ENCODE results near the gene PATL1.
"Not testable (repeated sequence)": the region's sequence is repeated elsewhere in the genome, so short reads cannot be mapped to it uniquely, and the experiment has no call there.

PATL1 gene, protein sequence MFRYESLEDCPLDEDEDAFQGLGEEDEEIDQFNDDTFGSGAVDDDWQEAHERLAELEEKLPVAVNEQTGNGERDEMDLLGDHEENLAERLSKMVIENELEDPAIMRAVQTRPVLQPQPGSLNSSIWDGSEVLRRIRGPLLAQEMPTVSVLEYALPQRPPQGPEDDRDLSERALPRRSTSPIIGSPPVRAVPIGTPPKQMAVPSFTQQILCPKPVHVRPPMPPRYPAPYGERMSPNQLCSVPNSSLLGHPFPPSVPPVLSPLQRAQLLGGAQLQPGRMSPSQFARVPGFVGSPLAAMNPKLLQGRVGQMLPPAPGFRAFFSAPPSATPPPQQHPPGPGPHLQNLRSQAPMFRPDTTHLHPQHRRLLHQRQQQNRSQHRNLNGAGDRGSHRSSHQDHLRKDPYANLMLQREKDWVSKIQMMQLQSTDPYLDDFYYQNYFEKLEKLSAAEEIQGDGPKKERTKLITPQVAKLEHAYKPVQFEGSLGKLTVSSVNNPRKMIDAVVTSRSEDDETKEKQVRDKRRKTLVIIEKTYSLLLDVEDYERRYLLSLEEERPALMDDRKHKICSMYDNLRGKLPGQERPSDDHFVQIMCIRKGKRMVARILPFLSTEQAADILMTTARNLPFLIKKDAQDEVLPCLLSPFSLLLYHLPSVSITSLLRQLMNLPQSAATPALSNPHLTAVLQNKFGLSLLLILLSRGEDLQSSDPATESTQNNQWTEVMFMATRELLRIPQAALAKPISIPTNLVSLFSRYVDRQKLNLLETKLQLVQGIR

DNA sequence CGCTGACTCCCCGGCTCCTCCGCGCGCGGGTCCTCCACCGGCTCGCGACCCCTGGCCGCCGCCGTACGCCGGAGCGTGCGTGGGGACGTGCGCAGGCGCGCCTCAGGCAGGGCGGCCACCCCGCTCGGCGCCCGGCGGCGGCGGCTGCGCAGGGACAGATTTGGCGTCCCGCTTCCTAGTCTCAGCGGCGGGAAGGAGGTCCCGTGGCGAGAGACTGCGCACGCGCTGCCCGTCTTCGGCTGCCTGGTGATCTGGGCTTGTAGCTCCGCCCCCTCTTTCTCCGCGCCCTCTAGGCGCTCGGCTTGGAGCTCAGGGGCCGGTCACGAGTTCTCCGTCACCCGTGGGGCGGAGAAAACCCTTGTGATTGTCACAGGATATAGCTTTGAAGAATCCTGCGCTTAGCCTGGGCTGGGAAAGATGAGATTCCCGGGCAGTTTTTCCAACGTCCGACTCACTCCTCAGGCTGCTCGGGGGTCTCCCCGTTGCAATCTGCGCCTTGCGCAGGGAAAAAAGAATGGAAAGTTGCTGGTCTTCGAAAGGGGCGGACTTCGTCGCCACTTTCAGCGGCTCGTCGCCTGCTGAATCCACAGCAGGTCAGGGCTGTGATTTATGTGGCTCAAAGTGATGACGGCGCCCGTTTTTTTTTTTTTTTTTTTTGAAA, at the start of gene PATL1:
PATL1 (minus strand) TSS at position 88 of the 661 bp plus-strand sequence. CDS start 142 bp downstream, outside the sequence.
- peak; percentile 93 for DNase-seq

DNA sequence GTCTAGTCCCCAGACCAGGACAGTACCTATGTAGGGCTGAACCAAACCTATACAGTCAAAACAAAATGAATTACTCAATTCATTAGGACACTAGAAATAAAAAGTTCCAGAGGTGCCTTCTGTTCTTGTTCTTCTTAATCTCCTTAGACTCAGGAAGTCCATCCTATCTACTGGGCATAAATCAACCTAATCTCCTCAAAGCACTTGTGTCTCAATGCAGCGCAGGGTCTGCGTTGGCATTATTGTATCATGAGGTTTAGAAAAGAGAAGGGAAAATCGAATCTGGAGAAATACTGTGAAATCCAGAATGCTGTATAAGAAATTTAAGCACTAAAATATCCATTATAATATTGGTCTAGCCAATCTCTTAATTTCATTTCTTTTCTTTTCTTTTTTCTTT, 47.2 kb upstream of the PATL1 start:
- DNase-seq, result no peak

DNA sequence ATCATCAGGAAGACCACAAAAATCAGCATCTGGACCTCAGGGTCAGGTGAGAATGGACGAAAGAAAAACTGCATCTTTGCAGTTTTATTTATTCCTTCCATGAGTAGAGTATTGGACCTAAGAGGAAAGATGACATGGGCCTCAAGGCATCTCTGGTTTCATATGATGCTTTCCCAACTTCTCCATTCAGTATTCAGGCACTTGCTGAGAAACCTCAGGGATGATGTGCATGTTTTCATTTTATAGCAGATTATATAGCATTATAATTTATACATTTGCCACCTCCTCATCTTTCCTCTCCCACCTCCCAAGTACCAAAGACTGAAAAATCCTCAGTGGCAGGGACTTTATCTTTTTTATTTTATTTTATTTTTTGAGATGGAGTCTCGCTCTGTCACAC, 44.9 kb upstream of the PATL1 start, which contains the start of gene OR10V1:
OR10V1 (minus strand) TSS at position 101 of the 400 bp plus-strand sequence; CDS start at position 101, 0 bp downstream.
- DNase-seq, result no peak

DNA sequence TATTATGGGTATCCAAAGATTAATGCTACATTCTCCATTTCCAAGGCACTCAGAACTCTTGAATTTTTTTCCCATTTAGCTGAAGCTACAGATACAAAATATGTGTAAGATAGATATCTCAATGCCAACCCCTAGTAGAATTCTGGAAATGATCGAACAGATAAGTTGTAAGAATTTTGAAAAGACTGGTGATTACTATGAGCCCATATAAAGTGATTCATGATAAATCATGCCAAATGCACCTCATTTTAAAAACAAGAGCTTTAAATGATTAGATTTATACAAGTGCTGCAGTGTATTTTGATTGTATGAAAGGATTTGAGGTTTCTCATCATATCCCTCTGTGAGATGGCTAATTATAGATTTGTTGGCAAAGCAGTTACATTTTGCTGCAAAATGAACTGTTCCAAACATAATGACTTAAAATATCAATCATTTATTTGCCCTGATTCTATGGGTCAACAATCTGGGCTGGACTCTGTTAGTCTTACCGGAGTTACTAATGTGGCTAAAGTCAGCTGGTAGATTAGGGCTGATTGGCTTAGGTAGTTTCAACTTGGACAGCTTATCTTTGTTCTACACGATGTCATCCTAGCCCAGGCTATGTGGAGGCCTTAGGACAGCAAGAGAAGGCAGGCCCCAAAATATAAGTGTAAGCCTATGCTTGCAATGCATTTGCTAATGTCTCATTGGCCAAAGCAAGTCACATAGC, 41.5 kb upstream of the PATL1 start:
- DNase-seq, result no peak

DNA sequence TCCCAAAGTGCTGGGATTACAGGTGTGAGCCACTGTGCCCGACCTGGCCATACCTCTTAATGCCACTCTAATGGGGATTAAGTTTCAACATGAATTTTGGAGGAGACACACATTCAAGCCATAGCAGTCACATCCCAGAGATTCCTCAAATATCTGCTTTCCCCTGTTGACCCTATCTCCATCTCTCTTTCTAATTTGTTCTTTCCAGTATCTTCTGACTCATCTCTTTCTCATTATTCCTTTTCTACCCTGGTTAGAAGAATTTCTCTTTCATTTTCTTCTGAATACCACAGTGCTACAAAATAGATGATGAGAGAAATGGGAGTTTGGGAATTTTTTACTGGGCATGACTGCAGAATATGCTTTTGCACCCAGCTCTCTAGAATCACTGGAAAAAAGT, 39.7 kb upstream of the PATL1 start:
- no peak for DNase-seq

DNA sequence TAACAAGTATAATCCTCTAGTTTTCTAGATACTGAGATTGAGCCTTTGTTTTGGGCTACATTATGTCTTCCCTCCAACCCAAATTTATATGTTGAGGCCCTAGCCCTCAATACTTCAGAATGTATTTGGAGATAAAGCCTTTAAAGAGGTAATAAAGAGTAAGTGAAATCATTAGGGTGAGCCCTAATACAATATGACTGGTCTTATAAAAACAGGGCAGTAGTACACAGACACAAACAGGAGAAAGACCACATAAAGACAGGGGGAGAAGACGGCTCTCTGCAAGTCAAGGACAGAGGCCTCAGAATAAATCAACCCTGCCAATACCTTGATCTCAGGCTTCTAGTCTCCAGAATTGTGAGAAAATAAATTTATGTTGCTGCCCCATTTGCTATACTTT, 38.5 kb upstream of the PATL1 start:
- no peak for DNase-seq

DNA sequence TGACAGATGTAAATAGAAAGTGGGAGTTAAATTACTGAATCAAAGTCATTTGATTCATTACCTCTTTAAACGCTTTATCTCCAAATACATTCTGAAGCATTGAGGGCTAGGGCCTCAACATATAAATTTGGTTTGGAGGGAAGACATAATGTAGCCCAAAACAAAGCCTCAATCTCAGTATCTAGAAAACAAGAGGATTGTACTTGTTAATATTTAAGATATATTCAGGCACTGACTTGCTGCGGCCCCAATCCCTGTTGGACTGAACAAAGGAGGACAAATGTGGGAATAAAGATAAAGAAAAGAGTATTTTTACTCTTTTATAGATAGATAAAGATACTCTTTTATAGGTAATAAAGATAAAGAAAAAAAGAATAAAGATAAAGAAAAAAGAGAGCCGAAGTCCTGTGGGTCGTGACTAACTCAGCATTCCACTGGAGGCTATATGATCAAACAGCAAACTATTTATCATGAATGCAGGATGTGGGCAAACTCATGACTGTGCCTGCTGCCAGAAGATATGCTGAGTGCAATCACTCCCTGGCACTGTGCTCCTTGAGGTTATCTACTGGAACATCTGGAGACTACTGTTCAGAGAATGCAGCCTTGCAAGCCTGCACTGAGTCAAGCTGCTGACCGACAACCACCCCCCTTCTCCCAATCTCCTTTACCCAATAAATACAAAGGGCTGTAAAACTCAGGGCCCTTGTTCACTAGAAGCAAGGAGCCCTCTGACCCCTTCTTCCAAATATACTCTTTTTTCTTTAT, 37.9 kb upstream of the PATL1 start:
- no peak for DNase-seq

DNA sequence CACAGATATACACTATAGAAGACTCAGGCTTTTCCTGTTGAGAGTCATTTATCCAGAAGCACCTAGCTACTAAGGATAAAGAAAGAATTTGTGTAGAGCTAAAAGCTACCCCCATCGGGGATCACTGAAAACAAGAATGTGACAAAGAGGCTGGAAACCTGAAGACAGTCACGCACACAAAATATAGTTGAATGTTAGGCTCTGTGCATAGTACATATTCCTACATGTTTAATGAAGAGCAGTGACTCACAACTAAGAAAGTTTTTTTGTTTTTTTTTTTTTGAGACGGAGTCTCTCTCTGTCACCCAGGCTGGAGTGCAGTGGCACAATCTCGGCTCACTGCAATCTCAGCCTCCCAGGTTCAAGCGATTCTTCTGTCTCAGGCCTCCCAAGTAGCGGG, 36.5 kb upstream of the PATL1 start:
- no peak for DNase-seq

DNA sequence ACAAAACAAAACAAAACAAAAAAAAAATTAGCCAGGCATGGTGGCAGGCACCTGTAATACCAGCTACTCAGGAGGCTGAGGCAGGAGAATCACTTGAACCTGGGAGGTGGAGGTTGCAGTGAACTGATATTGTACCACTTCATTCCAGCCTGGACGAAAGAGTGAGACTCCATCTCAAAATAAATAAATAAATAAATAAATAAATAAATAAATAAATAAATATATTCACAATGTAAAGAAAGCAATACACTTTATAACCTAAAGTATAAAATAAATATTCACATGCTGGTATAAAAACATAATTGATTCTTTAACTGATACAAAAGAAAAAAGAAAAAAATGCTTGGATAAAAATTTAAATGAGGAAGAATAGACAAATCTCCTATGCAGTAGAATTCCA, 34.7 kb upstream of the PATL1 start:
- DNase-seq, result not testable (repeated sequence)

DNA sequence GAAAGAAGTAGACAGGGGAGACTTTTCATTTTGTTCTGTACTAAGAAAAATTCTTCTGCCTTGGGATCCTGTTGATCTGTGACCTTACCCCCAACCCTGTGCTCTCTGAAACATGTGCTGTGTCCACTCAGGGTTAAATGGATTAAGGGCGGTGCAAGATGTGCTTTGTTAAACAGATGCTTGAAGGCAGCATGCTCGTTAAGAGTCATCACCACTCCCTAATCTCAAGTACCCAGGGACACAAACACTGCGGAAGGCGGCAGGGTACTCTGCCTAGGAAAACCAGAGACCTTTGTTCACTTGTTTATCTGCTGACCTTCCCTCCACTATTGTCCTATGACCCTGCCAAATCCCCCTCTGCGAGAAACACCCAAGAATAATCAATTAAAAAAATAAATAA, 31.3 kb upstream of the PATL1 start:
- not testable (repeated sequence) for DNase-seq

DNA sequence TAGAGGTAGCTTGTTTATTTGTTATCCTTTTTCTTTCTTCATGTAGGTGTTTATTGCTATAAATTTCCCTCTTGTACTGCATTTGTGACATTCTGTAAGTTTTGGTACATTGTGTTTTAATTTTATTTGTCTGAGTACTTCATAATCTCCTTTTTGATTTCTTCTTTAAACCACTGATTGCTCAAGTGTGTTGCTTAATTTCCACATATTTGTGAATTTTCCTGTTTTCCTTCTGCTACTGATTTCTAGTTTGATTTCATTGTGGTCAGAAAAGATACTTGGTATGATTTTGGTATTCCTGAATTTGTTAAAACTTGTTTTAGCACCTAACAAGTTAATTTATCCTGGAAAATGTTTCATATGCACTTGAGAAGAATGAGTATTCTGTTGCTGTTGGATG, 29.7 kb upstream of the PATL1 start:
- DNase-seq, result no peak

DNA sequence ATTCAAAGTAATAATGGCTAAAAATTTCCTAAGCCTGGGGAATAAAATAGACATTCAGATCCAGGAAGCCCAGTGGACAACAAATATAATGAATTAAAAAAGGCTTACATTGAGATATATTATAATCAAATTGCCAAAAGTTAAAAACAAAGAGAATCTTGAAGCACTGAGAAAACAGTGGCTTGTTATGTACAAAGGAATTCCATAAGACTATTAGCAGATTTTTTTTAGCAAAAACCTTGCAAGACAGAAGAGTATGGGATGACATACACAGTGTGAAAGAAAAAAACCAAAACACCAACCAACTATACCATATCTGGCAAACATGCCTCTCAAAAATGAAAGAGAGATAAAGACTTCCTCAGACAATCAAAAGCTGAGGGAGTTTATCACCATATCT, 24.1 kb upstream of the PATL1 start:
- DNase-seq, result no peak

DNA sequence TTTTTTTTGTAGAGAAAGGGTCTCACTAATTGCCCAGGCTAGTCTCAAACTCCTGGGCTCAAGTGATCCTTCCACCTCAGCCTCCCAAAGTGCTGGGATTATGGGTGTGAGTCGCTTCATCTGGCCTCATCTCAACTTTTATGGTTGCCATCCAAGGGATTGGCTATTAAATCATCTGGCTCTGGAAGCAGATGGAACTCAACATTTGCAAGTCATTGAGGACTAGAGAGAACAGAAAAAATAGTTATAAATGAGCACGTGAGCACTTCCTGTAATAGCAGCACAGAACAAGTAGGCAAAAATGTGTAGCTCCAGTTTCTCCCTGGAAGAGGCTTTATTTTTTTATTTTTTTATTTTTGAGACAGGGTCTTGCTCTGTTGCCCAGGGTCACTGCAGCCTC, 22.3 kb upstream of the PATL1 start:
- DNase-seq, result no peak

DNA sequence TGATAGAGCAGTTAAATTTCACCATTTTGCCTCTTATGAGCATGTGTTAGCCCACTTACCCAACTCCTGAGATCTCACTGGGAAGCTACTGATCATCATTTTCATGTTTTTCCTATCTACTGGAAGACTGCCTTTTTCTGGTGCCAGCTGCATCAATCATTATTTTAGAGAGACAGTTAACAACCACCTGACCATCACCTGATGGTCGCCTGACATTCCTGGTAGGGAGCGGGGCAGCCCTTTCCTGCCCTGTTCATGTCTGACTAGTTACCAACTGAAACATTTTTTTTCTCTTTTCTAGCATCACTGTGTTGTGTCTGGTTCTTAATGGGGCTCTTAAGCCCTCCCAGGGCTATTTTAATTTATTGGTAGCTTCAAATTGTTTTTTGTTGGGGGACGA, 20.2 kb upstream of the PATL1 start:
- DNase-seq, result no peak

DNA sequence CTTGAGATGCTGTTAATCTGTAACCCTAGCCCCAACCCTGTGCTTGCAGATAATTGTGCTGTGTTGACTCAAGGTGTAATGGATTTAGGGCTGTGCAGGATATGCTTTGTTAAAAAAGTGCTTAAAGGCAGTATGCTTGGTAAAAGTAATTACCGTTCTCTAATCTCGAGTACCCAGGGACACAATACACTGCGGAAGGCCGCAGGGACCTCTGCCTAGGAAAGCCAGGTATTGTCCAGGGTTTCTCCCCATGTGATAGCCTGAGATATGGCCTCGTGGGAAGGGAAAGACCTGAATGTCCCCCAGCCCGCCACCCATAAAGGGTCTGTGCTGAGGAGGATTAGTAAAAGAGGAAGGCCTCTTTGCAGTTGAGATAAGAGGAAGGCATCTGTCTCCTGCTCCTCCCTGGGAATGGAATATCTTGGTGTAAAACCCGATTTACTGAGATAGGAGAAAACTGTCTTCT, 12.5 kb upstream of the PATL1 start:
- not testable (repeated sequence) for DNase-seq

DNA sequence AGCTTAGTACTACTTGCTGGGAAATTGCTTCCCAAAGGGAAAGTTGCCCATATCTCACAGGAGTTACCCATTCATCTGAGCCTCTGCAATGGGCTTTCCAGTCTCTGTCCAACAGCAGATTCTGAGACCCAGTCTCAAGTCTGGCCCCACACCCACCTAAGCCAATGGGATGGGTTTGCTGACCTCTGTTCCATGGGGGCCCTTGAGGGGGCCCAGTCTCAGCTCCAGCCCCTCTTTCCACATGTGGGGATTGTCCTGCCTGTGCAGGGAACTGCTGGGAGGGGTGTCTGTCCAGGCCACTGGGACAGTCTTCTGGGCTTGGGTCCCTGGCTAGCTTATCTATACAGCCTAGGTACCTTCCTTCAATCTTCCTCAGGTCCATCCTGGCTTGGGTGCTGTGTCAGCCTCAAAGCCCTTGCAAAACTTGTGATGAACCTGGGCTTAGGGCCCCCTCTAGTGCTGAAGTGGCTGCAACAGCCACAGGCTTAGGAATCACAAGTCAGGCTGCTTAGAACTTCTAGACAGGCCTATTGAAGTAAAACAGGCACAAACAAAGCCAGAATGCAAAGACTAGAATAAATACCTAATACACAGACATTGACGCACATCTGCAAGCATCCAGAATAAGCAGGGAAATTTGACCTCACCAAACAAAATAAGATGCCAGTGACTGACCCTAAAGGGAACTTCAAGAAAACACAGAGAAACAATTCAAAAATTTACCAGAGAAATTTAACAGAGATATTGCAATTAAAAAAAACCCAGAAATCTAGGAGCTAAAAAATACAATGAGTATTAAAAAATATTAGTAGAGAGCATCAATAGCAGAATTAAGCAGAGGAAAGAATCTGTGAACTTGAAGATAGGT, 11.7 kb upstream of the PATL1 start:
- DNase-seq, result no peak

DNA sequence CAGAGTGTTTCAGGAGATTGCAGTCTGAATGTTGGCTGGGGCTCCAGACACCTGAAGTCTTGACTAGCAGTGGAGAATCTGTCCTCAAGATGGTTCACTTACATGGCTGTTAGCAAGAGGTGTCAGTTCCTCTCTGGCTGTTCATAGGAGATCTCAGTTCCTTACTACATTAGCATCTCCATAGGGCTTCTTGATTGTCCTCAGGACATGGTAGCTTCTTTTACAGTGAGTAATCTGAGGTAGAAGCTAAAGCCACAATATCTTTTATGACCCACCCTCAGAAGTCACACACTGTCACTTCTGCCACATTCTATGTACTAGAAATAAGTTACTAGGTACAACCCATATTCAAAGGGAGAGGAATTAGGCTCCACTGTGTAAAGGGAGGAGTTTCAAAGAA, 10.5 kb upstream of the PATL1 start:
- no peak for DNase-seq

DNA sequence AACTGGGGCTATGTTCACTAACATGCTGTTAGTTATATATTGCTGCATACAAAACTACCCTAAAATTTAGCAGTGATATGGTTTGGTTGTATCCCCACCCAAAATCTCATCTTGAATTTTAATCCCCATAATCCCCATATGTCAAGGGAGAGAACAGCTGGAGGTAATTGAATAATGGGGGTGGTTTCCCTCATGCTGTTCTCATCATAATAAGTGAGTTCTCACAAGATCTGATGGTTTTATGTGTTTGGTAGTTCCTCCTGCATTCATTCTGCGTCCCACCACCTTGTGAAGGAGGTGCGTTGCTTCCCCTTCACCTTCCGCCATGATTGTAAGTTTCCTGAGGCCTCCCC, 10.0 kb upstream of the PATL1 start:
- DNase-seq, result no peak

DNA sequence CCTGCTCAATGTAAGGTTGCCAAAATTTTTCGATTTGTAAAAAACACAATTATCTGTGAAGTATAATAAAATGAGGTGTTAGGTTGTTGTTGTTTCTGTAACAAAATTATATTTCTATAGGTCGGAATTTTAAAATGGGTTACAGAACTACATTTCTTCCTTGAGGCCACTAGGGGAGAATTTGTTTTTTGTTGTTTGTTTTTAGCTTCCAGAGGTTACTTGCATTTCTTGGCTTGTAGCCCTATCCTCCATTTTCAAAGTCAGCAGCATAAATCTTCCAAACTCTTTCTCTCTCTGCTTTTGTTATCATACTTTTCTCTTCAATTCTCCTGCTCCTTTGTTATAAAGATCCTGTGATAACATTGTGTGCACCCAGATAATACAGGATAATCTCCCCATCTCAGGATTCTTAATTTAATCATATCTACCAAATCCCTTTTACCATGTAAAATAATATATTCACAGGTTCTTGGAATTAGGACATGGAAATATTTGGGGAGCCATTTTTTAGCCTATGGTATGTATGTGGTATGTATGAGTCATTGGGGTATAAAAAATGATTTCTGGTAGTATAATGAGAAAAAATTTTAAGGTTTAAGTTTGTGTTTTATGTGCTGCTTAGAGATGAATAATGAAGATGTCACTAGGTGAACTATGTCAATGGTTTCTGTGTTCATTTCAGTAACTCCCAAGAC, 9.4 kb upstream of the PATL1 start:
- DNase-seq, result no peak

DNA sequence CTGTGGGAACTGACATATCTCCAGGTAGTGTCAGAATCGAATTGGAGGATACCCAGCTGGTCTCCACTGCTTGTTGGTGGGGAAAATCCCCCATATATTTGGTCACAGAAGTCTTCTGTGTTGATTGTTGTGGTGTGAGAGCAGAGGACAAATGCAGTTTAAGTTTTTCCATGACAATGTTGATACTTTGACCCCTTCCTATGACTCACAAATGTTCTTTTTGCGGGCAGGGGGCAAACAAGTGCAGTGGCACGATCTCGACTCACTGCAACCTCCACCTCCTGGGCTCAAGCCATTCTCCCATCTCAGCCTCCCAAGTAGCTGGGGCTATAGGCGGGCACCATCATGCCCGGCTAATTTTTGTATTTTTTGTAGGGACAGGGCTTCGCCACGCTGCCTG, 7.4 kb upstream of the PATL1 start:
- no peak for DNase-seq

DNA sequence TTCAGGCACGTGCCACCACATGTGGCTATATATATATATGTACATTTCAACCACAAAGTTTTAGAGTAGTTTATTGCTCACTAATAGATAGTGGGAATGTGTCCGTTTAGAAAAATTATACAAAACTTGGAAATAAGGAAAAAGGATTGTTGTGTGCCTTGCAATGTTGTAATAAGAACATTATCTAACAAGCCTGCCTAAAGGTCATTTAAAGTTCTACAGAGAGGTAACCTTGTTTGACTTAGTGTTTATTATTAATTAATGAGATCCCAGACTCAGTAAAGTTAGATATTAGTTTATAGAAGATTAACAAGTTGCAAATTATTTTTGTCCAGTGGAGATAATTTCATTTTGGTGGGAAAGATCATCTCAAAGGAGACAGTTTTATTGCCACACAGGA, 5.5 kb upstream of the PATL1 start:
- no peak for DNase-seq

Measured in DMS 273 treated with DMSO at 0.1 percent for 48 hours (cell line).